Cardiac muscle cell (in vitro differentiated cells and primary cell): ENCODE measurements around the gene LY6G6C. TPM values are rescaled to one million over a fixed set of nuclear protein-coding genes. Genes with fewer than 3 reads are reported as not detected.
"Not testable (repeated sequence)": the region's sequence is repeated elsewhere in the genome, so short reads cannot be mapped to it uniquely, and the experiment has no call there.

Source experiments
- DNase-seq, 2 donors: peaks; one replicate each; pipeline versions ENCODE4 v3.0.0 to v3.0.0-alpha.2; 2010 to 2017; ENCODE audit warnings: low read depth in 1 of 2, low spot score in 1 of 2
- H3K27ac ChIP-seq: fragments of 200-600 bp; sonication (generic); 2 replicates; pipeline ENCODE4 v1.5.1; 2016
- H3K27me3 ChIP-seq: fragments of 200-600 bp; sonication (generic); 2 replicates; pipeline ENCODE4 v1.6.0; 2016; ENCODE audit warnings: control low read depth
- H3K36me3 ChIP-seq: fragments of 200-600 bp; sonication (generic); 2 replicates; pipeline ENCODE4 v1.5.1; 2016; ENCODE audit warnings: control low read depth
- H3K4me1 ChIP-seq: fragments of 200-600 bp; sonication (generic); 2 replicates; pipeline ENCODE4 v1.8.1; 2017; ENCODE audit warnings: low read depth, mild to moderate bottlenecking, mixed run types
- H3K4me3 ChIP-seq: fragments of 200-600 bp; sonication (generic); 2 replicates; pipeline ENCODE4 v1.5.1; 2016; ENCODE audit warnings: mild to moderate bottlenecking
- H3K9me3 ChIP-seq: fragments of 200-600 bp; sonication (generic); 2 replicates; pipeline ENCODE4 v1.5.1; 2017; ENCODE audit warnings: low read depth, mild to moderate bottlenecking, control low read depth
- polyA plus RNA-seq: library from polyadenylated mRNA; unstranded; fragments of >200 nt; fragmentation: Nextera tagmentation; extraction: Ambion mirVana; gene quantifications from 2 replicates; pipeline ENCODE4 v1.2.1, GENCODE V29; 2016
- total RNA-seq: library from RNA; depleted of rRNA; stranded (reverse); fragments of >200 nt; gene quantifications from 2 replicates; pipeline ENCODE4 v1.2.3, GENCODE V29; 2016
- TF ChIP-seq, protein P1 (sequence below): IDR thresholded peaks from 2 replicates; pipeline ENCODE4 v1.5.1; 2012; ENCODE audit warnings: low read depth, mild to moderate bottlenecking, low read length

LY6G6C gene
- total and polyA plus RNA-seq, 2 experiments from 2014 or later, result not detected

- Histone ChIP-seq H3K27ac (no peak overlapping the region), H3K27me3 (no peaks in the 10 kb centered on the region), H3K9me3 (no peaks in the 10 kb centered on the region), H3K36me3 (no peaks in the 10 kb centered on the region), H3K4me1 (peaks cover 11% of the 10 kb centered on the region), H3K4me3 (no peak overlapping the region)
- TF ChIP-seq, protein P1, sequence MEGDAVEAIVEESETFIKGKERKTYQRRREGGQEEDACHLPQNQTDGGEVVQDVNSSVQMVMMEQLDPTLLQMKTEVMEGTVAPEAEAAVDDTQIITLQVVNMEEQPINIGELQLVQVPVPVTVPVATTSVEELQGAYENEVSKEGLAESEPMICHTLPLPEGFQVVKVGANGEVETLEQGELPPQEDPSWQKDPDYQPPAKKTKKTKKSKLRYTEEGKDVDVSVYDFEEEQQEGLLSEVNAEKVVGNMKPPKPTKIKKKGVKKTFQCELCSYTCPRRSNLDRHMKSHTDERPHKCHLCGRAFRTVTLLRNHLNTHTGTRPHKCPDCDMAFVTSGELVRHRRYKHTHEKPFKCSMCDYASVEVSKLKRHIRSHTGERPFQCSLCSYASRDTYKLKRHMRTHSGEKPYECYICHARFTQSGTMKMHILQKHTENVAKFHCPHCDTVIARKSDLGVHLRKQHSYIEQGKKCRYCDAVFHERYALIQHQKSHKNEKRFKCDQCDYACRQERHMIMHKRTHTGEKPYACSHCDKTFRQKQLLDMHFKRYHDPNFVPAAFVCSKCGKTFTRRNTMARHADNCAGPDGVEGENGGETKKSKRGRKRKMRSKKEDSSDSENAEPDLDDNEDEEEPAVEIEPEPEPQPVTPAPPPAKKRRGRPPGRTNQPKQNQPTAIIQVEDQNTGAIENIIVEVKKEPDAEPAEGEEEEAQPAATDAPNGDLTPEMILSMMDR, result no peak
- no peak for DNase-seq
Measured at GRCh38 chr6:31711233-31711632, 10.3 kb downstream of the LY6G6C start.

DNA sequence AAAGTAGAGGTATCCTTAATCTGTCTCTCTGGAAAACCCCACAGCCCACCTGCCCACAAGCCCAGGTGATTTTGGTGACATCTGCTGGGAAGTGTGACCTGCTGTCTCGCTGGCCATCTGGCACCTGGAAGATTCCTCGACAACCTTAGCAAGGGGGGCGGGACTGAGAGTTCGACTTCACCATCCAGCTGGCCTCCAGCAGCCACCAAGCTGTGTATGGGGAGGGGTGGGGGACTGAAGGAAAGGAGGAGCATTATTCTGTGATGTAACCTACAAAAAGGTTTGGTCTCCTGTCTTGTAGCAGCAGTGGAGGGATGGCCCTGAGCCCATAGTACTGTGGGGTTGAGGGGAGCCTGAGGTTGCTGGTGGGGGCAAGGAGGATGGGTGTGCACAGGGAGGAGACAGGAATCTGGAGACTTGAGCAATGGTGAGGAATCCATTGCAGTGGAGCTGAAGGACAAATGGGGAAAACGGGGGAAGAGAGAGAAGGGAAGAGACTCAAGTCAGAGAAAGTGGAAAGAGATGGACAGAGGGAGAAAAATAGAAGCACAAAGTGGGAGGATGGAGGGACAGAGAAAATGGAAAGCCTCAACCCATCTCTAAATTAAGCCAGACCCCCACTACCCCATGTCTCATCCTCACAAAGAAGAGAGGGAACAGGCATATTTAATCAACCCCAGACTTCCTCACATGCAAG, 10.9 kb downstream of the LY6G6C start:
- DNase-seq, result no peak
- TF ChIP-seq, protein P1, result no peak
- Histone ChIP-seq H3K4me3 (no peak overlapping the region), H3K27ac (no peak overlapping the region), H3K36me3 (no peaks in the 10 kb centered on the region), H3K9me3 (no peaks in the 10 kb centered on the region), H3K27me3 (no peaks in the 10 kb centered on the region), H3K4me1 (peaks cover 11% of the 10 kb centered on the region)

DNA sequence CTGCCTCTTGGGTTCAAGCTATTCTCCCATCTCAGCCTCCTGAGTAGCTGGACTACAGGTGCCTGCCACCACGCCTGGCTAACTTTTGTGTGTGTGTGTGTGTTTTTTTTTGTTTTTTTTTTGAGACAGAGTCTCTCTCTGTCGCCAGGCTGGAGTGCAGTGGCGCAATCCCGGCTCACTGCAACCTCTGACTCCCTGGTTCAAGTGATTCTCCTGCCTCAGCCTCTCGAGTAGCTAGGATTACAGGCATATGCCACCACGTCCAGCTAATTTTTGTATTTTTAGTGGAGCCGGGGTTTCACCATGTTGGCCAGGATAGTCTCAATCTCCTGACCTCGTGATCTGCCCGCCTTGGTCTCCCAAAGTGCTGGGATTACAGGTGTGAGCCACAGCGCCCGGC, 12.4 kb downstream of the LY6G6C start:
- H3K36me3 ChIP-seq, H3K4me3 ChIP-seq, H3K27me3 ChIP-seq, DNase-seq, H3K4me1 ChIP-seq, H3K9me3 ChIP-seq, H3K27ac ChIP-seq: not testable (repeated sequence)

DNA sequence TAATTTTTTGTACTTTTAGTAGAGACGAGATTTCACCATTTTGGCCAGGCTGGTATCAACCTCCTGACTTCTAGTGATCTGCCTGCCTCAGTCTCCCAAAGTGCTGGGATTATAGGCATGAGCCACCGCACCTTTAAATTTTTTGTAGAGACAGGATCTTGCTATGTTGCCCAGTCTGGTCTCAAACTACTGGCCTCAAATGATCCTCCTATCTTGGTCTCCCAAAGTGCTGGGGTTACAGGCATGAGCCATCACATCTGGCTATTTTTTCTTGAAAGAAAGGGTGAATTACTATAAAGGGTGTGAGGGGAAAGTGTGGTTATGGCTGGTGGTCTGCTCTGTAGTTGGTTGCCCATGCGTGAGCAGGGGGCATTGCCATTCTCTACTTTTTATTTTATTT, 13.3 kb downstream of the LY6G6C start:
- Histone ChIP-seq H3K27me3 (no peaks in the 10 kb centered on the region), H3K4me1 (no peaks in the 10 kb centered on the region), H3K36me3 (no peaks in the 10 kb centered on the region), H3K9me3 (no peaks in the 10 kb centered on the region), H3K27ac (no peak overlapping the region), H3K4me3 (no peak overlapping the region)
- no peak for DNase-seq
- TF ChIP-seq, protein P1, result no peak

DNA sequence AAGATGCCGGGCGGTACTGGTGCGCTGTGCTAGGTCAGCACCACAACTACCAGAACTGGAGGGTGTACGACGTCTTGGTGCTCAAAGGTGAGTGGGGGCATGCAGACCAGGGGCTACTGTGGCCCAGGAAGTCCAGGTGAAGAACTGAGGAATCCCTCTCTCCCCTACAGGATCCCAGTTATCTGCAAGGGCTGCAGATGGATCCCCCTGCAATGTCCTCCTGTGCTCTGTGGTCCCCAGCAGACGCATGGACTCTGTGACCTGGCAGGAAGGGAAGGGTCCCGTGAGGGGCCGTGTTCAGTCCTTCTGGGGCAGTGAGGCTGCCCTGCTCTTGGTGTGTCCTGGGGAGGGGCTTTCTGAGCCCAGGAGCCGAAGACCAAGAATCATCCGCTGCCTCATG, 13.8 kb downstream of the LY6G6C start:
- Histone ChIP-seq H3K27me3 (no peaks in the 10 kb centered on the region), H3K4me1 (no peaks in the 10 kb centered on the region), H3K4me3 (no peak overlapping the region), H3K27ac (no peak overlapping the region), H3K36me3 (no peaks in the 10 kb centered on the region), H3K9me3 (no peaks in the 10 kb centered on the region)
- TF ChIP-seq, protein P1, result no peak
- DNase-seq, result no peak

DNA sequence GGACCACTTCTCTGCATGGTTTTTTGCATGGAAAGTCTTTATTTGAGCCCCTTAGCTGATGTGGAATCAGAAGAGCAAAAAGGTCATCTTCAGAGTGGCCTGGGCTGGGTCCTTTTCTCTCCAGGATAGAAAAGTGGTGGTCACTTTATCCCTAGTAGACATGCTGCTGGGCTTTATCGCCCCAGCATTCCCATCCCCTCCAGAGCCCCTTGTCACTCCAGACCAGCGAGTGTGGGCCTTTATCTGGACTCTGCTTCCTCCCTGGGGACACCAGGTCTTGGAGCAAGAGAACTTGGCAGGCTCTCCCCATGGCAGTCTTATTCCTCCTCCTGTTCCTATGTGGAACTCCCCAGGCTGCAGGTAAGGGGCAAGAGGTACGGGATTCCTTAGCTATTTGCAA, 14.9 kb downstream of the LY6G6C start, which contains the start of gene LY6G6F:
Gene LY6G6F, plus strand, starts transcription at position 268 of the 400 bp plus-strand sequence. Its CDS starts 41 bp downstream, at position 309.
- Histone ChIP-seq H3K4me3 (no peak within 1 kb of the TSS), H3K4me1 (peaks cover 6% of the 10 kb centered on the region), H3K9me3 (no peaks in the 10 kb centered on the region), H3K27me3 (no peaks in the 10 kb centered on the region), H3K27ac (no peak within 1 kb of the TSS), H3K36me3 (no peaks in the 10 kb centered on the region)
- DNase-seq, result peak in 1 of 2 donors; percentile 62
- TF ChIP-seq, protein P1, result no peak
